SW 1271 (cell line): Measurements from ENCODE around the gene PTPRN2.
"Not testable (repeated sequence)": the region's sequence is repeated elsewhere in the genome, so short reads cannot be mapped to it uniquely, and the experiment has no call there.

Experiments
- DNase-seq, 2 experiments: peaks; one replicate each; lab custom pipeline; 2025; lab: John Stamatoyannopoulos, UW

The PTPRN2 gene

DNA sequence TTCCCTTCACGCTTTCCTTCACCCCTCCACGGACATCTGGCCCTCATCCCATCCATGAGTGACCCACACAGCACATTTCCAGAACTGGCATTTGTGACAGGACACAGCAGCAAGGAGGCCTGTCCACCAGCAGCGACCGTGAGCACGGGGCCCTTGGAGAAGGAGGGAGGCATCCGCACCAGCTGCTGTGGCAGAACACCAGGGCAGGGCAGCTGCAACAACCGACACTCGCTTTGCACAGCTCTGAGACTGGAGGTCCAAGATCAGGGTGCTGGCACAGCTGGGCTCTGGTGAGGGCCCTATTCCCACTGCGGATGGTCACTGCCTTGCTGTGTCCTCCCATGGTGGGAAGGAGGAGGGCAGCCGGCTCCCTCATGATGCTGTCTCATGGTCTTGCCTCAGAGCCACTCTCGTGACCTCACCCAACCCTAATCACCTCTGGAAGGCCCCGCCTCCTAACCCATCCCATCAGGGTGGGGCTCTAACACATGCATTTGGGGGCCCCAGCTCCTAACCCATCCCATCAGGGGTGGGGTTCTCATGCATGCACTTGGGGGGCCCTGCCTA, 36.7 kb downstream of the PTPRN2 start:
- DNase-seq = no peak

DNA sequence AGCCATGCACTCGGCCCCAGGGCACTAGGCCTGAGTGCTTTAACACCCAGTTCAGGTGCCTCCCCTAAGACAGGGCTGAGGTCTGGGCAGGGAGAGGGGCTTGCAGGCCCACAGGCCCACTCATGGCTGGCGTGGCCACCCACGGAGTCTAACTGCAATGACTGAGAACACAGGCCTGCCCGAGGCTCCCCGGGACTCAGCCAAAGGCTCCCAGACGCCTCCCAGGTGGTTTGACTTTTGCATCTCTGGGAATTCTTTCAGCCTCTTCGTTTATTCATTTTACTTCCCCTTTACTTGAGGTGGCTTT, 37.3 kb downstream of the PTPRN2 start:
- no peak for DNase-seq

DNA sequence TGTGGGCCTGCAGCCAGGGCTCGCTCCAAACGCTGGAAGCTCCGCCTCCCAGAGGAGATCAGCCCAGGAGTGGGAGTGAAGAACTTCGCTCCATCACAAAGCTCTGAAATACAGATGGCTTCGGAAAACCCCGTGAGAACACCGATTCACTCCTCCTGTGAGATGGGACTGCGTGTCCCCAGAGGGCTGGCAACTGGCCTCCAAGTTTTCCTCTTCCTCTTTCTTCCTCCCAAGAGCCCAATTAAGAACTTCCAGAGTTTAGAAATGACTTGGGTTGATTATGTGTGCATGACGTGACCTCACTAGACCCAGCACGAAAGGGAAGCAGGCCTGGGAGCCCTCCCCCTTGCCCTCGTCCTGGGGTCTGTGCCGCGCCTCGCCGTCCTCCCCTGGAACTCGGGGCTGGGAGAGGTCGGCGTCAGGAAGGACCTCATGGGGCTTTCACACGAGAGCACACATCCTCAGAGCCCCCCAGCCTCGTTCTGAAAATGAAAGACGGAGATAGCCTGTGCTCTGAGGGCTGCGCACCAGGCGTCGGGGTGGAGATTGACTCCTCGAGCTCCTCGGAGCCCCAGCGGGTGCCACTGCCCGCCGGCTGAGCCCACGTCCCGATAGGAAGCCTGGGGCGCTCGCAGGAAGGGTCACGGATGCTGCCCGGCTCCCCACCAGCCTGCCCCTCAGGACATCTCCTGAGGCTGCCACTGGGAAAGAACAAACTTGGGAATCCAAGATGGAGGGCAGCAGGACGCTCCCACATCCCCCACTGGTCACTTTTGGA, 37.8 kb downstream of the PTPRN2 start:
- no peak for DNase-seq

DNA sequence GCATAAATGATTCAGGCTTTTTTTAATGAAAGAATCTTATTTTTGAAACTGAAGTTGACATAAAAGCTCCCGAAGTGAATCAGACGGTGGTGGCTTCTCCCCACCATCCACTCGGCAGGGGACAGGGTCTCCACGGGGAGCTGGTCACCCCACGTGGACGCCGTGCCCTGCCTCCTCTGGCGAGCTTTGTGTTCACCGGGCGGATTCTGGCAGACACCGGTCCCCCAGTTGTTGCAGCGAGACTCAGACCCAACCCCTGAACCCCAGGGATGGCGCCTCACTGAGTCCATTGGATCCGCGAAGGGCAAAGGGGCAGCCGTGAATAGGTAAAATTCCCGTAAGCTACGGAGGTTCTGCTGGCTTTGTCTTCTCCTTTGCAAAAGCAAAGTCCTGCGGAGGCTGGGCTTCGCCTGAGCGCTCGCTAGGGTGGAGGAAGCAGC, 38.4 kb downstream of the PTPRN2 start:
- no peak for DNase-seq

DNA sequence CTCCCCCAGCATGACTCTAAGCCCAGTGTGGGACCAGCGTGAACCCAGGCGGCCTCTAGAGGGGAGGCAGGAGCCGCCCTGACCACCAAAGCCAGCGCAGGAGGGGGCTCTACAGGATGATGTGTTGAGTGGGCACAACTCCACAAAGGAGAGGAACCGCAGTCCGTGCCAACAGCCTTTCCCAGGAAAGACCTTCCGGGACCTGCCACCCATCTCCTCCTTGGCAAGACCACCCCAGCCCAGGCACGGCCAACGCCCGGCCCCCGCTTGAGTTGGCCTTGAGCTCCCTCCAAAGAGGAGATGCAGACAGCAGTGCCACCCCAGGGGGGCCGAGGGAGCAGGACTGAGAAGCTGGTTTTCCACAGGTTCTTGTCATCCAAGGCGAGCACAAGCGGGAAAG, 38.9 kb downstream of the PTPRN2 start:
- DNase-seq = no peak

DNA sequence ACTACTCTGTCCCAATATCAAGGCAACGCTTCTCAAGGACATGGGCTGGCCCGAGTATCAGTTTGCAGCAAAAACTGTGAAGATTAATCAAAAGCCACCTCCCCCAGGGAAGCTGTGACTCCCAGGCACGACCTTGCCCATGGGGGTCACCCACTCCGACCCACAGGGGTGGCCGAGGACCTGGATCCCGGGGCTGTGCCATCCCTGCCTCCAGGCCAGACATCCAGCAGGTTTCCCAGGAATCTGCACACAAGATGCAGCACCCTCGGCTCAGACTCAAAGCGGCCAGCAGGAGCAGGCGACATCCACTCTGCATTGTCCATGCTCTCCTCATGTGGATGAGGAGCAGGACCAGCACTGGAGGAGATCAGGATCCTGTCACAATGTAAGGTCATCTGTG, 39.8 kb downstream of the PTPRN2 start:
- DNase-seq = no peak

DNA sequence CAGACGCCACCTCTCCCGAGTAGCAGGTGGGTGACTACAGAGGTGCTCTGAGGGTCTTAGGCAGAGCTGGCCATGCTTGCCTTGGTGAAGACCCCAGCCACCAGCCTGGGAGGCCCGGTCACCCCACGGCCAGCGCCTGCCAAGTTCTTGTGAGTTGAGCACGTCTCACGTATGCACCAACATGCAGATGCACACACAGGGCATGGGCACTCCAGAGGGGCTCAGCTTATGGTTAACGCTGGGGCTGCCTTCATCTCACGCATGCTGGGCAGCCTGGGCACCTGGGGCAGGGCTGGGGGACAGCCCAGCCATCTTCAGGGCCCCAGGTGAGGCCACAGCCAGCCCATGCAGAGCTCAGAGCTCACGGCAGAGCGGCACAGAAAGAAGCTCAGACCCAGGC, 41.0 kb downstream of the PTPRN2 start:
- no peak for DNase-seq

DNA sequence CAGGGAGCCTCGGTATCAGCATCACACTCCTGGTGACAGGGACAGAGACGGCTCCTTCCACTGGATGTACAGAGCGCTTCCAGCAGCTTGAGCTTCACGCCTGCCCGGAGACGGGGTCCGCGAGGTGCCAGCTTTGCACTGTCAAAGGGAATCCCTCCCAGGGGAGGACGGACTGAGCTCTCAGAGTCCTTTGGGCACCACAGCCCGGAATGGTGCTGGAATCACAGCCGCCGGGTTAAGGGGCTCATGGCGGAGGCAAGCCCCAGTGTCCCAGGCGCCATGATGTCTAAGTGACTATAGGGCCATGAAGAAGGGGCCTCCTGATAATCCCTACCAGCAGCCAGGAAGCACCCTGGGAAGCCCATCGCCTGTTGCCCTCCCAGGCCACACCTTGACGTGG, 41.4 kb downstream of the PTPRN2 start:
- DNase-seq = no peak

DNA sequence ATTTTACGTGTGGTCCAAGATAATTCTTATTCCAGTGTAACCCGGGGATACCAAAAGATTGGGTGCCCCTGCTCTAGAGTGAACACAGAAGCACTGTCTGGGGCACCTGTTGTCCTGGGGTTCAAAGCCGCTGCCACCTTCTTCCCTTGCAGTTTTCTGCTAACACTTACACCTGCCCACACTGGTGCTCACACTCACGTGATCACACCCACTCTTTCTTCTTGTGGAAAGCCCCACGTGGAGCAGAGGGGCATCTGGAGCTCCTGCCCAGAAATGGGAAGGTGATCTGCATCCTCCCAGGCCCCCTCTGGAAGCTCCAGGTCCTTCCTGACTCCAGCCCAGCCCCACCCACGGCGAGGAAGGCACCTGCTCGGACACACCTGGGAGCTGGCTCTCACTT, 42.9 kb downstream of the PTPRN2 start:
- no peak for DNase-seq

DNA sequence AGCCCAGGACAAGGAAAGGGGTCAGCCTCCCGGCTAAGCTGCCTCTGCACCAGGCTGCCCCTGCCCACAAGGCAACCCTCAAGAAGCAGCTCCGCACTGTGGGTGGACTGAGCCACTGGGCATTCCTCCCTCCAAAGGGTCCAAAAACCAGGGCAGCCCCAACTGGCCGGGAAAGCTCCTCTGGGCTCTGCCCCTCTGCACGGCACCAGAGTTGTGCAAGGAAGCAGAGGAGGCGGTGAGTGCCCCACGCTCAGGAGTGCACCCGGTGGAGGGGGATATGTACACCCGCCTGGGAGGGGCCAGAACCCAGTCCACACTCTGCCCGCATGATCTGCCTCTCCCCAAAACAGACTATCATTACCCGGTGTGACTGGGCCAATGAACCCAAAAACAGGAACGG, 43.8 kb downstream of the PTPRN2 start:
- DNase-seq = no peak

DNA sequence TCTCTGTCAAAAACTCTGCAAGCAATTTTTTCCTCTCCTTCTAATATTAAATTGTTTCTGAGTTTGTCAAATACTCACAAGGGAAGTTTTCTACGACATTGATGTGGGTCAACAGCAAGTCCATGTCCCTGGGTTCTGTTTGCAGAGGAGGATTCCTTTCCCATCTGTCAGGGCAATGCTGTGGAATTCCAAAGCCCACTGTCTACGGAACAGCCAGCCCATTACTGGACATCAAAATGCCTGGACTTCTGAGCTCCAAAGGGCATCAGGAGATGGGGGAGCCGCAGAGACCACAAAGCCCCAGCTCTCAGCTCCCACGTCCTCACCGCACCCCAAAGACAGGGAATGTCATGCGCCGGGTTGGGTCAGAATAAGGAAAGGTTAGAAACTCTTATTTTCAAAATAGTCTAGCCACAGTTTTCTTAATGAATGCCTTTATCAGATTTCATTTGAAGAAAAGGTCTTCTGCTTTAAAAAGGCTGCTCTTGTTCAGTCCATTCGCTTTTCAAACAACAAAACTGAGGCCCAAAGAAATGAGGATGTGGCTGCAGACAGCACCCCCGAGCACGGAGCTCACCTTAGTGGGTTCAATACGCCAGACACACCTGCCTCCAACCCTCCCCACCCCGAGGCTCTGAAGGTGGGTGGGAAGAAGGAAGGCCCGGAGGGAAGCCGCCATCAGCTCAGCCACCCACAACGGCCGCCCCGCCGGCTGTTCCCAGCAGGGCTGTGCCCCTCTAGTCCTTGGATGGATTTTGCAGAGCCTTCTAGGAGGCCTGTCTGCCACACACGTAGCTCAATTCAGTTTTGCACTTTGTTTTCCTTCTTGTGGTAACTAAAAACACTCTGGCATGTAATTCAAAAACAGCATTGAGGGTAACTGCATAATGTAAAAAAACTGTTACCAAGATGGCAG, 44.7 kb downstream of the PTPRN2 start:
- no peak for DNase-seq

DNA sequence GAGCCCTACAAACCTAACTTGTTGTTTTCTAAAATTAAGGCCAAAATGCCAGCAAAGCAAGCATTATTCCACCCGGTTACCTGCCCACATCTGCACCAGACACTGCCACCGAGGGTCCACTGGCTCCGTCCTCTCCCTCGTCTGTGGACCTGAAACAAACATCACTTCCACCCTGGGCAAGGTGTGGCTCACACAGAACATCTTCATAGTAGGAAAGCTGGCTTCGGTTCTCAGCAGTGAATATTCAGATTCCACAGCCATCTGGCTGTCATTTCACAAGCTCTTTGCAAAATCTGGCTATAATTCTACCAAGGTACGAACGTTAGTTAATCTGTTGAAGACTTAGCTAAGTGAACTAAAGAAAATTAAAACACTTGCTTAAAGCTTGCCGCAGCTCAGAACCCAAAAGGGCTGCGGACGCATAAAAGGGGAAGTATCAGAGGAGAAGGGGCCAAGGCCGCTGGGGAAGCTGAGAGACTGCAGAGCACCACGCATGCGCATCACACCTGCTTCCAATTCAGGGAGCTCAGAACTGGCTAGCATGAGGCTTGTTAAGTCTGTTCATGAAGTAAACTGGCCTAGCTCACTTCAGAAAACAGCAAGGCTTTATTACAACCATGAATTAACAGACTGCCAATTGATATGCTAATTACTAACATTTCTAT, 46.1 kb downstream of the PTPRN2 start:
- no peak for DNase-seq

DNA sequence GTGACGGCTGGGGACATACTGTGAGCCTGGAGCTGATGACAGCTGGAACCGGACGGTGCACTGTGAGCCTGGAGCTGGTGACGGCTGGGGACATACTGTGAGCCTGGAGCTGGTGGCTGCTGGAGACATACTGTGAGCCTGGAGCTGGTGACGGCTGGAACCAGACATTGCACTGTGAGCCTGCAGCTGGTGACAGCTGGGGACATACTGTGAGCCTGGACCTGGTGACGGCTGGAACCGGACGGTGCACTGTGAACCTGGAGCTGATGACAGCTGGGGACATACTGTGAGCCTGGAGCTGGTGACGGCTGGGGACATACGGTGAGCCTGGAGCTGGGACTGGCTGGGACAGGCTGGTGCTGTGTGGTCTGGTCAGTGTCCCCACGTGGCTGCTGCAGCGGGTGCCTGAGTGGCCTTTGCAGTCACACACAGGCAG, 47.9 kb downstream of the PTPRN2 start:
- DNase-seq = no peak

DNA sequence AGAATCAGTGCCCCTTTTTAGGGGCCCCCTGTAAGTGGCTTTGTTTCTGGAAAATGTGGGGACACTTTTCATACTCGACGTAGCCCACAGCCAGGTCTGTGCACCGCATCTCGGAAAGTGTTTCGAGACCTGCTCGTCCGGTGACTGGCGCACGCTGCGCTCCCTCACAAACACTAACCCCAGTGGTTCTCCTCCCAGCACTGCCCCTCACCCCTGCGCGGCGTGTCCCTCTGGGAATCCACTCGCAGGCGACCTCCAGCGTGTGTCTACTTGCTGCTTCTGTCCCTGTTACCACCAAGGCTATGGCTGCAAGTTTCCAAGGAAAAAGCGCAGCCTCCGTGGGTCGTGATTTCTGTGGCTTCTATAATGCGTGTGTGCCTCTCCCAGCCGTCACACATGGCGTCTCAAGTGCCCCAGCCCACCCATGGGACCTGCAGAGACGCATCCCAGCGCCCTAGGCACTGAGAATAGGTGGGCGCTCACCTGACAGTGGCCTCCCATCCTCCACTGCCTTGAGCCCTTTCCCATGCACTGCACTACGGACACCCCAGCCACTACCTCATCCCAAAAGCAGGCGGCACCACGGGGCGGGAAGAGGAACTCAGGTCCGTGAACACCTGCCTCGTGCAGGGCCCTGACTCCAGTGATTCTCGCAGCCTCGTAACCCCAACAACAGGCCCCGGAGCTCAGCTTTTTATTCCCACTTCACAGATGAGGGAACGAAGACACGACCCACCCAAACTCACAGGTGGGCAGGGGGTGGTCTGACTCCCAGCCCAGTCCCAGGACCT, 49.3 kb downstream of the PTPRN2 start:
- no peak for DNase-seq

DNA sequence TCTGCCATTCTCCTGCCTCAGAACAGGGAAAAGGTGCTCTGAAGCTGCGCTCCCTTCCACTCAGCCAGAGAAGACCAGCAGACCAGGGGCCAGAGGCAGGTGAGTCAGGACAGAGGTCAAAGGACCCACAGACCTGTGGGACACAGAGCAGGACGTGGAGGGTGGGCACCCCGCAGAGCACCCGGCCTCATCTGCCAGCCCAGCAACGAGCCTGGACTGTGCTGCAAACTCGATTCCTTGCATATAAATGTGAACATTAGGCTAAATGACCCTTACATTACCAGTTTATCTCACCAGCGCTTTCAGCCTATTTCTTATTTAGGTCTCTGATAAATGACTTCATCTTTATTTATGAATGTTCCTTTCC, 50.1 kb downstream of the PTPRN2 start:
- no peak for DNase-seq

DNA sequence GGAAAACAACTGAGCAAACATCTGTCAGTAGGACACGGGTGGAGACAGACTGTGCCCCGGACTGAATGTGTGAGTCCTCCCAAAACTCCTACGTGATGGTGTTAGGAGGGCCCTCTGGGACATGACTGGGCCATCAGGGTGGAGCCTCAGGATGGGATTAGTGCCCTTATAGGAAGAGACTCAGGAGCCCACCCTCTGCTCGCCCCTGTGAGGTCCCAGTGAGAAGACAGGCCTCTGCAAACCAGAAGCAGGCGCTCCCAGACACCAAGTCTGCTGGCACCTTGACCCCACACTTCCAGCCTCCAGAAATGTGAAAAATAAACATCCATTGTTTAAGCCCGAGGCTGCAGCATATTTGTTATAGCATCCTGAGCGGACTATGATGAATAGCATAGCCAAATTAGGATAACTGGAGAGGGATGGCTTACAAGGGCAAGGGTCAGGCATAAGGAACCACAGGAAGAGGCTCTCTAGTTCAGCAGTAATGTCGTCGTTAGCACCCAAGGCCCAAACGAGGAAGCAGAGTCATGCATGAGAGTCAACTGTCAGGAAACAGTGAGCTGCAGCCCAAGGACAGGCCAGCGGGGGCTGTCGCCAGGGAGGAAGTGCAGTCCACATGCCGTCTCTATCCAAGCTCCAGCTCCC, 50.6 kb downstream of the PTPRN2 start:
- no peak for DNase-seq

DNA sequence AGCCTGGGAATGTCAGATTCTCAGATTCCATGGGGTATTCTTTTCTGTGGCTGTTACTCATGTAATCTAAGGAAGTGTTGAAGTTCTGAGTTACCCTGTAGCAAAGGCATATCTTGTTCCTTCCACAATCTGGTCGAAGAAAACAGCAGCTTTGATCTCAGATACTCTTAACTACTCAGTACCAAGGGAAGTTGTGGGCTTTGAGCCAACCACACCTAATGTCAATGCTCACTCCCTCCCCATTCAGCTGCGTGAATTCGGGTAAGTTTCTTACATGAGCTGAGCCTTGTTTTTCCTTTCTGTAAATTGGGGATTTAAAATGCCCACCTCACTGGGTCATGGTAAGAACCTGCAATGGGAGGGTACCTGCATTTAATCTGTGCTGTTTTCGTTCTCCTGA, 52.5 kb downstream of the PTPRN2 start:
- DNase-seq = no peak

DNA sequence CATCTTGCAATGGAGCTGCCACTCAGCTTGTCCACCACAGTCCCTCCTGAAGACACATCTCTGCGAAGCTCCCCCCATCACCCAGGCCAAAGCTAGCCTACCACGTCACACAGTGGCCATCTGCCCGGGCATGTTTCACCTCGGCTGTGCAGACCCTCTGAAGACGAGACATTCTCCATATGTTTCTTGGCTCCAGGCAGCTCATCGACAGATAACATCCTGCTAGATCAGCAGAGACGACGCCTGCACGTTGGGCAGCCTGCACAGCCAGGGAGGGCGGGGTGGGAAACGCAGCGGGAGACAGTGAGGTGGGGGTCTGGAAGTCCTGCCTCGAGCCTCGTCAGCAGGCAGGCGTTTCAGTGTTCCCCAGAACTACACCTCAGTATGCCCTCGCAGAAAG, 53.0 kb downstream of the PTPRN2 start:
- DNase-seq = no peak

DNA sequence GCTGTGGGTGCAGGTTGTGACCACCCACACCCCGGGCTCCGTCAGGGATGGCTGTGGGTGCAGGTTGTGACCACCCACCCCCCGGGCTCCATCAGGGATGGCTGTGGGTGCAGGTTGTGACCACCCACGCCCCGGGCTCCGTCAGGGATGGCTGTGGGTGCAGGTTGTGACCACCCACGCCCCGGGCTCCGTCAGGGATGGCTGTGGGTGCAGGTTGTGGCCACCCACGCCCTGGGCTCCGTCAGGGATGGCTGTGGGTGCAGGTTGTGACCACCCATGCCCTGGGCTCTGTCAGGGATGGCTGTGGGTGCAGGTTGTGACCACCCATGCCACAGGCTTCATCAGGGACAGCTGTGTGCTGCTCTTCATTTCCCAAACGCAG, 53.5 kb downstream of the PTPRN2 start:
- DNase-seq = not testable (repeated sequence)

DNA sequence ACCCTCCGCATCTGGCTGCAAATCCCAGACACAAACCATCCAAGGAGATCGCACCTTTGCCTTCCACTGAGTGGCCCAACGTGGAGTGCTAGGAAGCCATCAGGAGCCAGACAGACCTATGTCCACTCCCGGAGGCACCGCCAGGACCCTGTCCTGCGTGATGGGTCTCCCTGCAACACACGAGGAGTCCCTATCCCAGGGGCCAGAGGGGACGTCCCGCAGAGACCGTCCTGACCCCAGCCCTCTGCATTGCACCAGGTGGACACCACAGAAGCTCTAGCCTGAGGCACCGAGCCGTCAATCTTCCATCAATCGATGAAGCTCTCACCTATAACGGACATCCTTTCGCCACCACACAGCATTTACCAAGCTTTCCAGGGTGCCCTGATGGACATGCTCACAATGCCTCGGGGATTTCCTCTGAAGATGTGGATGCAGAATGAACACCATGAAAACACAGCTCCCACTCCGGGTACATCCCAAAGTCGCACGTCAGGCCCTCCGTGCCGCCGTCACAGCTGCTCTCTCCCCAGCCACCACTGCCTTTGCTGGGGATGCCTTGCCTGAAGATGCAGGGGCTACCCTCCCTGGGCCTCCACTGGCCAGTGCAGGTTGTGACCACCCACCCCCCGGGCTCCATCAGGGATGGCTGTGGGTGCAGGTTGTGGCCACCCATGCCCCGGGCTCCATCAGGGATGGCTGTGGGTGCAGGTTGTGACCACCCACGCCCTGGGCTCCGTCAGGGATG, 54.1 kb downstream of the PTPRN2 start:
- DNase-seq = no peak
